DND-41 (cell line): ENCODE data around the gene FGFR3.

Source experiments
- CTCF ChIP-seq: IDR thresholded peaks from 2 replicates; pipeline ENCODE4 v1.5.1; 2012; ENCODE audit warnings: borderline replicate concordance, low read length, moderate library complexity, mild to moderate bottlenecking; ENCODE audit not compliant: poor library complexity, severe bottlenecking; ENCODE audit errors: extremely low read depth
- EZH2 ChIP-seq: IDR thresholded peaks from 3 replicates; pipeline ENCODE4 v1.6.1; 2012; ENCODE audit warnings: borderline replicate concordance, low read depth, mild to moderate bottlenecking, moderate library complexity, low read length, inconsistent platforms; ENCODE audit not compliant: severe bottlenecking

- TF ChIP-seq CTCF (no peak), EZH2 (no peak)
Measured at GRCh38 chr4:1777822-1778641, 15.1 kb upstream of the FGFR3 start.
